HG03520 (cell line): Measurements from ENCODE around the gene ERFE.

ENCODE experiments used
- ATAC-seq: cut with Tn5 transposase; IDR thresholded peaks from one replicate; pipeline ENCODE4 v1.9.1; 2021; ENCODE audit warnings: mild to moderate bottlenecking, moderate library complexity; ENCODE audit not compliant: unreplicated experiment

ERFE gene

GRCh38 chr2:238138331-238139195, 20.2 kb upstream of the ERFE start, which contains the start of gene KLHL30:
TSS of gene KLHL30 (plus strand) at chr2:238138668. CDS start at chr2:238140755, 2,087 bp downstream.
- no peak for ATAC-seq

GRCh38 chr2:238139196-238140039, 19.4 kb upstream of the ERFE start:
- no peak for ATAC-seq

GRCh38 chr2:238140040-238140439, 18.7 kb upstream of the ERFE start:
- no peak for ATAC-seq

GRCh38 chr2:238140721-238141540, 17.8 kb upstream of the ERFE start:
- no peak for ATAC-seq

GRCh38 chr2:238141541-238142318, 17.0 kb upstream of the ERFE start:
- ATAC-seq = no peak

GRCh38 chr2:238142382-238143205, 16.2 kb upstream of the ERFE start:
- ATAC-seq = no peak

- ATAC-seq = no peak
These were observed 15.4 kb upstream of the ERFE start for GRCh38 chr2:238143239-238143951.

- no peak for ATAC-seq
These were observed 14.5 kb upstream of the ERFE start for GRCh38 chr2:238144262-238144661.

GRCh38 chr2:238145046-238145445, 13.7 kb upstream of the ERFE start:
- ATAC-seq = no peak

- no peak for ATAC-seq
These were observed 12.9 kb upstream of the ERFE start for GRCh38 chr2:238145851-238146250.

GRCh38 chr2:238146884-238147544, 11.8 kb upstream of the ERFE start:
- no peak for ATAC-seq

GRCh38 chr2:238148981-238149380, 9.8 kb upstream of the ERFE start:
- no peak for ATAC-seq

- no peak for ATAC-seq
These were observed 8.8 kb upstream of the ERFE start for GRCh38 chr2:238149841-238150572.

GRCh38 chr2:238150686-238151085, 8.1 kb upstream of the ERFE start:
- ATAC-seq = no peak

- no peak for ATAC-seq
These were observed 7.6 kb upstream of the ERFE start for GRCh38 chr2:238151205-238151604.

GRCh38 chr2:238151628-238152235, 7.0 kb upstream of the ERFE start:
- ATAC-seq = no peak
